ENCODE measurements around the gene PRKAB1.
"Not testable (repeated sequence)": the region's sequence is repeated elsewhere in the genome, so short reads cannot be mapped to it uniquely, and the experiment has no call there.

The PRKAB1 gene

DNA sequence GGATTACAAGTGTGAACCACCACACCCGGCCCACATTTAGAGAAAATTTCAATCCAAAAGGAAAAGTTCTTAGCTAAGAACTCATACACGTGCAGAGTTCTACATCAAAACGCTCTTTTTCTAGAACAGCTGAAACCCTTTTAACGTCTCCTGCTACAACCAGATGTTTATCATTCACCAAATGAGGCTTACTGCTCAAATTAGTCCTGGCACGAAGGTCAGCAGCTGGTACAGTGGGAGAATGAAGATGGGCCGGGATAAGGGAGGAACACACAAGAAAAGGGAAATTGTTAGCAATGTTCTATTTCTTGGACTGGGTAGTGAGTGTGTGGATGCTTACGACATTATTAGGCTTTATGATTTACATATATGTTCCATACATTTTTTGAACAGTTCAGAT lies 37.2 kb downstream of the PRKAB1 start:
- no peak for DNase-seq
- no peak overlapping the region for H3K4me3 Mint-ChIP-seq
- H3K27me3 Mint-ChIP-seq = no peaks in the 10 kb centered on the region
- no peaks in the 10 kb centered on the region for H3K4me1 Mint-ChIP-seq
- H3K36me3 Mint-ChIP-seq (ENCODE audit: low read depth) = peaks cover 16% of the 10 kb centered on the region
- ATAC-seq = no peak
- no peak overlapping the region for H3K27ac Mint-ChIP-seq
- H3K9me3 Mint-ChIP-seq = no peaks in the 10 kb centered on the region

DNA sequence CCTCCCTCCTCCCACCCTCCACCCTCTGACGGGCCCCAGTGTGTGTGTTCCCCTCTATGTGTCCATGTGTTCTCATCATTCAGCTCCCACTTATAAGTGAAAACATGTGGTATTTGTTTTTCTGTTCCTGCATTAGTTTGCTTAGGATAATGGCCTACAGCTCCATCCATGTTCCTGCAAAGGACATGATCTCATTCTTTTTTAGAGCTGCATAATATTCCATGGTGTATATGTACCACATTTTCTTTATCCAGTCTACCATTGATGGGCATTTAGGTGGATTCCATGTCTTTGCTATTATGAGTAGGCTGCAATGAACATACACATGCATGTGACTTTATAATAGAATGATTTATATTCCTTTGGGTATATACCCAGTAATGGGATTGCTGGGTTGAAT lies 38.5 kb downstream of the PRKAB1 start:
- not testable (repeated sequence) for H3K4me1 Mint-ChIP-seq, H3K27ac Mint-ChIP-seq, H3K27me3 Mint-ChIP-seq, DNase-seq, H3K9me3 Mint-ChIP-seq, H3K4me3 Mint-ChIP-seq, ATAC-seq
- peaks cover 19% of the 10 kb centered on the region for H3K36me3 Mint-ChIP-seq (ENCODE audit: low read depth)

DNA sequence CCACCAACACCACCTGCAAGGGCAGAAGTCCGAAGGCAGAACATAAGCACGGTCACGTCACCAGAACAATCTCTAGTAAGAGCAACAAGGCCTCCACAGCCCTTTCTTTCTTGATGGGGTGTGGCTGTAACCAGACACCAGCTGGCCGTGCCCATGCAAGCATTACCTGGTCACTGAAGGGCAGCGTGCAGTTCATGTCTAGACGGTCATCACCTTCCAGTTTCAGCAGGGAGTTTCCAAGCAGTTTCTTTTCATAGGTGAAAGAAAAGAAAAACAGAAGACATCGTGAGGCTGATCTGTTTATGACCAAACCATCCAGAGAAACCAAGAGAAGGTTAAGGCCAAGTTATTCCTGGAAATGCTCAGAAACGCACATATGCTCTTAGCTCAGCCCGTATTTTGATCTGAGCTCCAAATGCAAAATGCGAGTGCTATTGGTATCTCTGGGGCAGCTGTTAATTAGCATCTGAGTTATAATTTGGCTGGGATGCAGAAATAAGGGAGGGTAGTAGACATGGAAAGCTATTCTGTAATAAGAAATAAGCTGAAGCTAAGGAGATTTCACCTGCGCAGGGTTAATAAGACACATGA lies 42.5 kb downstream of the PRKAB1 start:
- DNase-seq (no peak), ATAC-seq (no peak)
- Mint-ChIP-seq H3K27ac (no peak overlapping the region), H3K27me3 (no peaks in the 10 kb centered on the region), H3K9me3 (peaks cover 10% of the 10 kb centered on the region), H3K36me3 (ENCODE audit: low read depth) (peaks cover 53% of the 10 kb centered on the region), H3K4me1 (peaks cover 7% of the 10 kb centered on the region), H3K4me3 (no peak overlapping the region)

DNA sequence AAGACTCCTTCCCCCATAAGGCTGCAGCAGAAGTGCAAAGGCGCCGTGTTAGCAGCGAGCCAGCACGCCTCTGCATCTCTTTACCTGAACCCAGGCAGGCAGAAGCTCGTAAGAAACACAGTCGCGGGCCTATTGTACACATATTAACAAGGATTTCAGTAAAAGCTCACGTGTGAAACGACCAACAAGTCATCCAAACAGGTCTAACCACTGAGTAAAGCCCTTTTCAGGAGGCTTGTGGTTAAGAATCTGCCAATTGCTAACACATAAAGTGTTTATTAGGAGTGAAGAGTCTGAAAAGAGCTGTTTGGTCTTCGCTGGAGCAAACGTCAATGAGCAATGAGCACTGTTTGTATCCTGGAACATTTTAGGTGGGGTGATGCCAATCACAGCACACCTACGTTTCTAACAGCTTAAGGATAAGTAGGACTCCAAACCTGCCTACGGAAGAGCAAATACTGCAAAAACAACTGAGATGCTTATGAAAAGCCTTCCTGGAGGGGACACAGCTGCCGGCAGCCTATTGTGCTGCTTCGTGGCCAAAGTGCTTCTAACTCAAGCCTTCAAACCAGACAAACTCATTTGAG lies 43.1 kb downstream of the PRKAB1 start:
- Mint-ChIP-seq H3K27me3 (no peaks in the 10 kb centered on the region), H3K9me3 (peaks cover 10% of the 10 kb centered on the region), H3K4me1 (peaks cover 11% of the 10 kb centered on the region), H3K27ac (no peak overlapping the region), H3K4me3 (no peak overlapping the region), H3K36me3 (ENCODE audit: low read depth) (peaks cover 58% of the 10 kb centered on the region)
- ATAC-seq (no peak), DNase-seq (no peak)

DNA sequence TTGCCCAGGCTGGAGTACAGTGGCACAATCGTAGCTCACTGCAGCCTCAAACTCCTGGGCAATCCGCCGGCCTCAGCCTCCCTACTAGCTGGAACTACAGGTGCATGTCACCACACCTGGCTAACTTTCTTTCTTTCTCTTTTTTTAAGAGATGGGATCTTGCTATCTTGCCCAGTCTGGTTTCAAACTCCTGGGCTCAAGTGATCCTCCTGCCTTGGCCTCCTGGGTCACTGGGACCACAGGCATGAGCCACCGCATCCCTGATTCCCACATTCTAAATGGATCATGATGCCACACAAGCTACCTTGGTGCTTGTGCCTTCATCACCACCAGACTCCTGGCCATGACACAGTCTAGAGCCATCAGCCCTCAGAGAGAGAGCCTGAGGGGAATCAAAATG lies 43.8 kb downstream of the PRKAB1 start:
- ATAC-seq = no peak
- H3K9me3 Mint-ChIP-seq = peaks cover 10% of the 10 kb centered on the region
- H3K36me3 Mint-ChIP-seq (ENCODE audit: low read depth) = peaks cover 61% of the 10 kb centered on the region
- H3K27me3 Mint-ChIP-seq = no peaks in the 10 kb centered on the region
- no peak overlapping the region for H3K27ac Mint-ChIP-seq
- DNase-seq = no peak
- H3K4me1 Mint-ChIP-seq = peaks cover 15% of the 10 kb centered on the region
- H3K4me3 Mint-ChIP-seq = no peak overlapping the region

DNA sequence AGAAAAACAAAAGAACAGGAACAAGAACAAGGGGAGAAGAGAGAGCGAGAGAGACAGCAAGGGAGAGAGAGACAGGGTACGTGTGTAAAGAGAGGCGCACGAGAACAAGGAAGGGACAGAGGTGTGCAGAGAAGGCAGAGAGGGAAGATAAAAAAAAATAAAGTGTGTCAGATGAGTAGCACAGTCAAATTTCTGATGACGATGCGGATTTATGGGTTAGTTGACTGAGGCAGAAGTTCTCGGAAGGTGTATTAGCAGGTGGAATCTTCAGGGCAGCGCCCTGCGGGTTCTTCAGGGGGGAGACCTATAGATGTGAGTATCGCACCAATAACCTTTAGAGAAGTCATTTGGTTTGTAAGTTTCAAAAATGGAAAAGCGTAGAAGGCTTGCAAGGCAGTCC lies 44.8 kb downstream of the PRKAB1 start:
- peaks cover 10% of the 10 kb centered on the region for H3K9me3 Mint-ChIP-seq

DNA sequence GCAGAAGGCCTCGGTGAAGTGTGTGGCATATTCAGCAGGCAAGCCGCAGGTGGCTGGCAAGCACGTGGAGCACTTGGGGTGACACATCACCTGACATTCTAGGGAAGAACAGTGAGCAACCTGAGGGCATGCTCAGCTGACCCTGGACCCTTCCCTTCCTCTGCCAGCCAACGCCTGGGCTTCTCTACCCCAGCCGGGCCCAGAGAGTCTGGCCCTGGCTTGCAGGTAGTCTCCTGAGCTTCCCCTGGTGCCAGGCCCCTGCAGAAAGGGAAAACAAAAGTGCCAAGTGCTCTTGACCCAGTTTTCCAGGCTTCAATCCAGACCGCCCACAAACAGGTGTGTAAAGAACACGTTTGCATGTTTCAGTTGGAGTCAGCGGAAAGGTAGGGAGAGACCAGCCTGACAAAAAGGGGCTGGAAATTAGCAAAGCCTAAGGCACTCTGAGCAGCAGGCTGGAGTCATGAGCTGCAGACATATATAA lies 45.7 kb downstream of the PRKAB1 start:
- H3K27ac Mint-ChIP-seq = no peak overlapping the region
- peaks cover 10% of the 10 kb centered on the region for H3K9me3 Mint-ChIP-seq
- H3K27me3 Mint-ChIP-seq = no peaks in the 10 kb centered on the region
- H3K4me3 Mint-ChIP-seq = no peak overlapping the region
- no peak for ATAC-seq
- peaks cover 16% of the 10 kb centered on the region for H3K4me1 Mint-ChIP-seq
- no peak for DNase-seq
- H3K36me3 Mint-ChIP-seq (ENCODE audit: low read depth) = peaks cover 58% of the 10 kb centered on the region

More for the DNA sequence above, 44.8 kb downstream of the PRKAB1 start:
- peaks cover 16% of the 10 kb centered on the region for H3K4me1 Mint-ChIP-seq
- H3K36me3 Mint-ChIP-seq (ENCODE audit: low read depth) = peaks cover 56% of the 10 kb centered on the region
- no peak overlapping the region for H3K4me3 Mint-ChIP-seq
- H3K27ac Mint-ChIP-seq = no peak overlapping the region
- DNase-seq (no peak), ATAC-seq (no peak)
- H3K27me3 Mint-ChIP-seq = no peaks in the 10 kb centered on the region

DNA sequence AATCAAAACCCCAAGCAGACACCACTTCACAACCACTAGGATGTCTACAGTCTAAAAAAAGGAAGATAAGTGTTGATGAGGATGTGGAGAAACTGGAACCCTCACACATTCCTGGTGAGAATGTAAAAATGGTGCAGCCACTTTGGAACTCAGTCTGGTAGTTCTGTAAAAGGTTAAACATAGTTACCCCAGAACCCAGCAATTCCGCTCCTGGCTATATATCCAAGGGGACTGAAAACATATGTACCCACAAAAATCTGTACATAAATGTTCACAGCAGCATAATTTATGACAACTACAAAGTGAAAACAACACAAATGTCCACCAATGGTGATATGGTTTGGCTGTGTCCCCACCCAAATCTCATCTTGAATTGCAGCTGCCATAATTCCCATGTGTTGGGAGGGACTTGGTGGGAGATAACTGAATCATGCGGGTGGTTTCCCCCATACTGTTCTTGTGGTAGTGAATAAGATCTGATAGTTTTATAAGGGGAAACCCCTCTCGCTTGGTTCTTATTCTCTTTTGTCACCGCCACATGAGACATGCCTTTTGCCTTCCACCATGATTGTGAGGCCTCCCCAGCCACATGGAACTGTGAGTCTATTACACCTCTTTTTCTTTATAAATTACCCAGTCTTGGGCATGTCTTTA lies 46.8 kb downstream of the PRKAB1 start:
- DNase-seq = no peak
- Mint-ChIP-seq H3K27ac (peak overlapping the region; percentile 32), H3K36me3 (ENCODE audit: low read depth) (peaks cover 61% of the 10 kb centered on the region), H3K4me1 (peaks cover 16% of the 10 kb centered on the region), H3K4me3 (no peak overlapping the region), H3K27me3 (no peaks in the 10 kb centered on the region), H3K9me3 (peaks cover 10% of the 10 kb centered on the region)
- peak; percentile 75 for ATAC-seq

DNA sequence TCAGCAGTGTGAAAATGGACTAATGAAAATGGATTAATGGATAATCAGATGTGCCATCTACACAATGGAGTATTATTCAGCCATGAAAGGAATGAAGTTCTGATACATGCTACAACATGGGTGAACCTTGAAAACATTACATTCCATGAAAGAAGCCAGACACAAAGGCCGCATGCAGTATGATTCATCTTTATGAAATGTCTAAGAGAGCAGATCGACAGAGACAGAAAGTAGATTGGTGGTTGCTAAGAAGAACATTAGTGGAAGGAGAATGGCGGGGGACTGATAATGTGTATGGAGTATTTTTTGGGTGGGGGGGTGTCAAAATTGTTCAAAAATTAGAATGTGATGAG lies 47.3 kb downstream of the PRKAB1 start:
- DNase-seq (no peak), ATAC-seq (no peak)
- Mint-ChIP-seq H3K9me3 (peaks cover 10% of the 10 kb centered on the region), H3K36me3 (ENCODE audit: low read depth) (peaks cover 63% of the 10 kb centered on the region), H3K27me3 (no peaks in the 10 kb centered on the region), H3K4me1 (peaks cover 16% of the 10 kb centered on the region), H3K27ac (peak overlapping the region; percentile 32), H3K4me3 (no peak overlapping the region)

DNA sequence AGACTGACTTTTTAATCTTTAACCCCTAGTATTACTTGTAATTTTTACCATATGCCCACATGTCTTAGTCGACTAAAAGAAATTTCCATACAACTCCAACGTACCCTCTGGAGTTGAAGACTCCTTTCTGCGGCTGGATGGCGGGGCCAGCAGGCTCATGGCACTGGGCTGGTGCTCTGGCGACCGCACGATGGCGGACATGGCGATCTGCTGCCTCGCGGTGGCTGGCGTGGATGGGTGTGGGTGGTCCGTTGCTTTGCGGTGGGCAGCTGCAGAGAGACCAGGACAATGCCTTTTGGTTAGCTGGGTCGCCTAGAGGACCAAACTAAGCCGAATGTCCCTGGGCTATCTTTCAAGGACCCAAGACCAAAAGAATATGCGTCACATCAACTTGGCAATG lies 50.2 kb downstream of the PRKAB1 start:
- Mint-ChIP-seq H3K27me3 (no peaks in the 10 kb centered on the region), H3K9me3 (peaks cover 10% of the 10 kb centered on the region), H3K4me3 (no peak overlapping the region), H3K36me3 (ENCODE audit: low read depth) (peaks cover 46% of the 10 kb centered on the region), H3K4me1 (peaks cover 16% of the 10 kb centered on the region), H3K27ac (no peak overlapping the region)
- DNase-seq = no peak
- no peak for ATAC-seq

DNA sequence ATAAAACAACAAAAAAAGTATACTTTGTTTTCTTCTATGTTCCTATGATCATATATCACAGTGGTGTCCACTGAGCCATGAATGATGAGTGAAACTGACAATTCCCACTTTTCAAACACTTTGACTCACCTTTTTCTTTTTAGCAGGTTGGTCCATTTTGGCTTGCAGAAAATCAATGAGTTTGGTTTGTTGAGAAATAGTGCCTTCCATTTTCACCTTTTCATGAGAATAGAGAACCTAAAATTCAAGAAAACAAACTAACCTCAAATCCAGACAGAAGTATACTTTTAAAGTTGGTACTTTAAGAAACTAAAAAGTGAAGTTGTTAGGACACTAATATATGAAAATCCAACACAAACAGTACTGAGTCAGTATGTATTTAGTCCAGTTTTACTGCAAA lies 52.4 kb downstream of the PRKAB1 start:
- Mint-ChIP-seq H3K4me3 (no peak overlapping the region), H3K27me3 (no peaks in the 10 kb centered on the region), H3K27ac (no peak overlapping the region), H3K9me3 (peaks cover 2% of the 10 kb centered on the region), H3K4me1 (peaks cover 10% of the 10 kb centered on the region), H3K36me3 (ENCODE audit: low read depth) (peaks cover 28% of the 10 kb centered on the region)
- DNase-seq = no peak
- no peak for ATAC-seq

DNA sequence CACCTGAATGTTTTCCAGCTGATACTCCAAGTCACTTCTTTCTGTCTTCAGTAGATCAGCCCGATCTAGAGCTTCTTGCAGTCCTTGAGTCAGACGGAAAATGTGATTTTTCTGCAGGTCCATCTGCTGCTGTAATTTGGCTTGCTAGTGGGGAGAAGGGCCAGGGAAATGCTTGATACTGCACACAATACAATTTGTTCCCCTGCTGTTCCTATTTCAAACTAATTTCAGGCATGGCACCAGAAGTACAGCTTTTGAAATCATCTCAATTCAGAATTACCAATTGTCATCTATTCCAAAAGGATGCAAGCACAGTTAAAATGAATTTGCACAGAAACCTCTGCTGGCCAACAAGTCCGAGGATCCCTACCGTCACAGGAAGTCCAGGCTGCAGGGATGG lies 53.4 kb downstream of the PRKAB1 start:
- H3K4me3 Mint-ChIP-seq = no peak overlapping the region
- DNase-seq (no peak), ATAC-seq (no peak)
- H3K27ac Mint-ChIP-seq = no peak overlapping the region
- H3K4me1 Mint-ChIP-seq = peaks cover 4% of the 10 kb centered on the region
- H3K9me3 Mint-ChIP-seq = no peaks in the 10 kb centered on the region
- H3K27me3 Mint-ChIP-seq = no peaks in the 10 kb centered on the region
- peaks cover 21% of the 10 kb centered on the region for H3K36me3 Mint-ChIP-seq (ENCODE audit: low read depth)

DNA sequence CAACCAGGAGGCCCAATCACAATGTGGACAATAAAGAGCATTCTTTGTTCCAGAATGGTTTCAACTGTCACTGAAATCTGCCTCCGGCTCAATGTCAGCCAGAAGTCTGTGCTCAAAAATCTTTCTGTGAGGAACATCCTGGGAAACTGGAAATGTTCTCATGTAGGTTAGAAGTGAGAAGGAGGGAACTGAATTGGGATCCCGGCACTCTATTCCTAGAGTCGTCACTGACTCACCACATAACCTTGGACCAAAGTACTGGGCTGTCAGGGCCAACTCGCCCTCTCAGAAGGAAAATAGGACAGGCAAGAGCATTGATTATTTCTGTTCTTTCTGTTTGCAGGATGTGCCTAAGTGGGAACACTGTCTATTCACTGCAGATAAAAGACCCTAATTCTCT lies 57.6 kb downstream of the PRKAB1 start:
- H3K4me1 Mint-ChIP-seq = no peaks in the 10 kb centered on the region
- H3K36me3 Mint-ChIP-seq (ENCODE audit: low read depth) = no peaks in the 10 kb centered on the region
- H3K9me3 Mint-ChIP-seq = no peaks in the 10 kb centered on the region
- H3K27ac Mint-ChIP-seq = no peak overlapping the region
- no peak overlapping the region for H3K4me3 Mint-ChIP-seq
- no peaks in the 10 kb centered on the region for H3K27me3 Mint-ChIP-seq
- DNase-seq (no peak), ATAC-seq (no peak)

DNA sequence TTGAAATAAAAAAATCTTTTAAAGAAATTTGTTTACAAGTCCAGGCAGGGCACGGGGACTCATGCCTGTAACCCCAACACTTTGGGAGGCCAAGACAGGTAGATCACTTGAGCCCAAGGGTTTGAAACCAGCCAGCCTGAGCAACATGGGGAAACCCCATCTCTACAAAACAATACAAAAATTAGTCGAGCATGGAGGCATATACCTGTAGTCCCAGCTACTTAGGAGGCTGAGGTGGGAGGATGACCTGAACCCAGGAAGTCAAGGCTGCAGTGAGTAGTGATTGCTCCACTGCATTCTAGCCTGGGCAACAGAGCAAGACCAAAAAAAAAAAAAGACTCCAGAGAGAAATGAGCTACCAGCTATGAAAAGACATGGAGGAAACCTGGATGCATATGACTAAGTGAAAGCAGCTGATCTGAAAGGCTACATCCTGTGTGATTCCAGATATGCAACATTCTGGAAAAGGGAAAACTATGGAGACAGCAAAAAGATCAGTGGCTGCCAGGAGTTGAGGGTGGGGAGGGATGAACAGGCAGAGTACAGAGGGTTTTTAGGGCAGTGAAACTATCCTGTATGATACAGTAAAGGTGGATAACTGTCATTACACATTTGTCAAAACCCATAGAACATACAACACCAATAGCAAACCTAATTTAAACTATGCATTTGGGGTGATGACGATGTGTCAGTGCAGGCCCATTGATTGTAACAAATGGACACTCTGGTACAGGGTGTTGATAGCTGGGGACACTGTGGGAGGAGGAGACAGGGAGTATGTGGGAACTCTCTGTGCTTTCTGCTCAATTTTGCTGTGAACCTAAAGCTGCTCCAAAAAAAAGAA lies 59.9 kb downstream of the PRKAB1 start:
- no peak for ATAC-seq
- Mint-ChIP-seq H3K36me3 (ENCODE audit: low read depth) (peaks cover 4% of the 10 kb centered on the region), H3K4me3 (no peak overlapping the region), H3K4me1 (peaks cover under 1% of the 10 kb centered on the region), H3K9me3 (no peaks in the 10 kb centered on the region), H3K27me3 (no peaks in the 10 kb centered on the region), H3K27ac (no peak overlapping the region)
- no peak for DNase-seq

DNA sequence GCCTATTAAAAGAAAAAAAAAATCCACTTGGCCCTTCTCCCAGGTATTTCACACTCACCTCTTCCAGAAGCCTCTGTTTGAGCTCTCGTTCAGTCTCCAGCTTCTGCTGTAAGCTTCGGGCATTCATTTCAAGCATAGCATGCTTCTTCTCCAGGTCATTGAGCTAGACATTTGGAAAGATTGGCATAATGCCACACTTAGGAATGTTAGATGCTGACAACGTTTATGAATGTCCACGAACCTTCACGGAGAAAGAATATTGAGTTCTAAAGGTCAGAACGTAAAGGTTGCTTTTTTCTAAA lies 60.5 kb downstream of the PRKAB1 start:
- peaks cover 2% of the 10 kb centered on the region for H3K4me1 Mint-ChIP-seq
- ATAC-seq (no peak), DNase-seq (no peak)
- peaks cover 6% of the 10 kb centered on the region for H3K36me3 Mint-ChIP-seq (ENCODE audit: low read depth)
- no peak overlapping the region for H3K4me3 Mint-ChIP-seq
- no peak overlapping the region for H3K27ac Mint-ChIP-seq
- no peaks in the 10 kb centered on the region for H3K27me3 Mint-ChIP-seq
- no peaks in the 10 kb centered on the region for H3K9me3 Mint-ChIP-seq
